ENCODE data around the gene GLIS1.

- TF ChIP-seq TBL1XR1 (IDR thresholded peaks at IDR 0.05; ENCODE audit: low read depth, low read length): no peak
- TF ChIP-seq ZNF274 (IDR thresholded peaks at IDR 0.05; ENCODE audit: insufficient read depth, insufficient read length): no peak
- TF ChIP-seq ZZZ3 (IDR thresholded peaks at IDR 0.05; ENCODE audit: control insufficient read depth, insufficient read length, low read depth): no peak
- no peak for TF ChIP-seq FOXM1 (IDR thresholded peaks at IDR 0.05; ENCODE audit: low read depth, low read length)
- TF ChIP-seq, protein P1, sequence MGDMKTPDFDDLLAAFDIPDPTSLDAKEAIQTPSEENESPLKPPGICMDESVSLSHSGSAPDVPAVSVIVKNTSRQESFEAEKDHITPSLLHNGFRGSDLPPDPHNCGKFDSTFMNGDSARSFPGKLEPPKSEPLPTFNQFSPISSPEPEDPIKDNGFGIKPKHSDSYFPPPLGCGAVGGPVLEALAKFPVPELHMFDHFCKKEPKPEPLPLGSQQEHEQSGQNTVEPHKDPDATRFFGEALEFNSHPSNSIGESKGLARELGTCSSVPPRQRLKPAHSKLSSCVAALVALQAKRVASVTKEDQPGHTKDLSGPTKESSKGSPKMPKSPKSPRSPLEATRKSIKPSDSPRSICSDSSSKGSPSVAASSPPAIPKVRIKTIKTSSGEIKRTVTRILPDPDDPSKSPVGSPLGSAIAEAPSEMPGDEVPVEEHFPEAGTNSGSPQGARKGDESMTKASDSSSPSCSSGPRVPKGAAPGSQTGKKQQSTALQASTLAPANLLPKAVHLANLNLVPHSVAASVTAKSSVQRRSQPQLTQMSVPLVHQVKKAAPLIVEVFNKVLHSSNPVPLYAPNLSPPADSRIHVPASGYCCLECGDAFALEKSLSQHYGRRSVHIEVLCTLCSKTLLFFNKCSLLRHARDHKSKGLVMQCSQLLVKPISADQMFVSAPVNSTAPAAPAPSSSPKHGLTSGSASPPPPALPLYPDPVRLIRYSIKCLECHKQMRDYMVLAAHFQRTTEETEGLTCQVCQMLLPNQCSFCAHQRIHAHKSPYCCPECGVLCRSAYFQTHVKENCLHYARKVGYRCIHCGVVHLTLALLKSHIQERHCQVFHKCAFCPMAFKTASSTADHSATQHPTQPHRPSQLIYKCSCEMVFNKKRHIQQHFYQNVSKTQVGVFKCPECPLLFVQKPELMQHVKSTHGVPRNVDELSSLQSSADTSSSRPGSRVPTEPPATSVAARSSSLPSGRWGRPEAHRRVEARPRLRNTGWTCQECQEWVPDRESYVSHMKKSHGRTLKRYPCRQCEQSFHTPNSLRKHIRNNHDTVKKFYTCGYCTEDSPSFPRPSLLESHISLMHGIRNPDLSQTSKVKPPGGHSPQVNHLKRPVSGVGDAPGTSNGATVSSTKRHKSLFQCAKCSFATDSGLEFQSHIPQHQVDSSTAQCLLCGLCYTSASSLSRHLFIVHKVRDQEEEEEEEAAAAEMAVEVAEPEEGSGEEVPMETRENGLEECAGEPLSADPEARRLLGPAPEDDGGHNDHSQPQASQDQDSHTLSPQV (IDR thresholded peaks at IDR 0.05): no peak
- TF ChIP-seq REST (IDR thresholded peaks at IDR 0.05; ENCODE audit: low read depth, low read length): no peak
- TF ChIP-seq CTCF (IDR thresholded peaks at IDR 0.05 in 2 of 3, conservative IDR thresholded peaks at IDR 0.05 in 1 of 3; ENCODE audit: control insufficient read depth in 2 of 3, extremely low read depth in 1 of 3, insufficient read depth in 1 of 3, low read depth in 3 of 3, low read length in 3 of 3): no peak
- TF ChIP-seq EP300 (IDR thresholded peaks at IDR 0.05; ENCODE audit: borderline replicate concordance in 1 of 2, control insufficient read depth in 1 of 2, low read depth in 2 of 2, low read length in 2 of 2): no peak
- TF ChIP-seq POLR2AphosphoS5 (IDR thresholded peaks at IDR 0.05; ENCODE audit: low read length): no peak
- TF ChIP-seq SMAD1 (IDR thresholded peaks at IDR 0.05; ENCODE audit: low read depth, partially characterized antibody): no peak
- TF ChIP-seq, protein P2, sequence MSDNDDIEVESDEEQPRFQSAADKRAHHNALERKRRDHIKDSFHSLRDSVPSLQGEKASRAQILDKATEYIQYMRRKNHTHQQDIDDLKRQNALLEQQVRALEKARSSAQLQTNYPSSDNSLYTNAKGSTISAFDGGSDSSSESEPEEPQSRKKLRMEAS (IDR thresholded peaks at IDR 0.05; ENCODE audit: low read depth, low read length): no peak
Observed at GRCh38 chr1:53592985-53593757, 145.8 kb downstream of the GLIS1 start.

Measured in GM12878 (cell line).